ENCODE data around the gene PURB. TPM values are rescaled to one million over a fixed set of nuclear protein-coding genes. Genes with fewer than 3 reads are reported as not detected.

PURB gene
- total RNA-seq, 3 donors from 2014 or later (not counting 1 experiment from before 2014, with no cell fraction given) = 28.5 to 36.0 (median 33.7) TPM

DNA sequence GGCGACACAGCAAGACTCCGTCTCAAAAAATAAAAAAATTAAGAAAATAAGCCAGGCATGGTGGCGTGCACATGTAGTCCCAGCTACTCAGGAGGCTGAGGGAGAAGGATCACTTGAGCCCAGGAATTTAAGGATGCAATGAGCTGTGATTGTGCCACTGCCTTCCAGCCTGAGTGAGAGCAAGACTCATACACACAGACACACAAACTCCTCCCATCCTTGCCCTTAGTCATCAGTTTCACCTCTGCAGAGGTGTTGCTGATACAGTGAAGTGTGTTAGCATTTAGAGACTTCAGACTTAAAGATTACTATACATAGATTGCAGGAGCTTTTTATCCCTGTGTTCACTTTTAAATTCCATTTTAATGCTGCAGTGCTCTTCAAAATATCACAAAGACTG lies 31.9 kb downstream of the PURB start:
- no peak for TF ChIP-seq CTCF (IDR thresholded peaks at IDR 0.05)
- WGBS (ENCODE audit: insufficient coverage) = 93% methylated on average over 3 of the region's 3 CpGs
- Mint-ChIP-seq H3K27ac (no peak overlapping the region), H3K9me3 (no peaks in the 10 kb centered on the region), H3K4me1 (peaks cover under 1 to 5% of the 10 kb centered on the region in 2 donors), H3K36me3 (no peaks in the 10 kb centered on the region), H3K27me3 (ENCODE audit: low read depth in 2 of 2) (no peaks in the 10 kb centered on the region), H3K4me3 (no peak overlapping the region)
- no peaks in the 10 kb centered on the region for H3K27me3 ChIP-seq (ENCODE audit: control insufficient read depth, insufficient read depth, low read length)
- H3K4me3 ChIP-seq (ENCODE audit: low read length) = no peak overlapping the region
- peaks cover 14% of the 10 kb centered on the region for H3K4me1 ChIP-seq (ENCODE audit: control insufficient read depth, insufficient read depth, low read length)
- no peak overlapping the region for H3K27ac ChIP-seq (ENCODE audit: low read length)
- H3K9me3 ChIP-seq (ENCODE audit: control insufficient read depth, insufficient read depth, low read length) = no peaks in the 10 kb centered on the region
- ATAC-seq (no peak), DNase-seq (no peak)
- intact Hi-C loops (cut with micrococcal nuclease) = no loop called here
- no peaks in the 10 kb centered on the region for H3K36me3 ChIP-seq (ENCODE audit: control insufficient read depth, insufficient read depth, low read length)

- ATAC-seq (no peak), DNase-seq (no peak)
- Histone ChIP-seq H3K4me3 (ENCODE audit: low read length) (no peak overlapping the region), H3K36me3 (ENCODE audit: control insufficient read depth, insufficient read depth, low read length) (no peaks in the 10 kb centered on the region), H3K9me3 (ENCODE audit: control insufficient read depth, insufficient read depth, low read length) (no peaks in the 10 kb centered on the region), H3K27ac (ENCODE audit: low read length) (no peak overlapping the region), H3K27me3 (ENCODE audit: control insufficient read depth, insufficient read depth, low read length) (no peaks in the 10 kb centered on the region), H3K4me1 (ENCODE audit: control insufficient read depth, insufficient read depth, low read length) (peaks cover 14% of the 10 kb centered on the region)
- intact Hi-C loops (cut with micrococcal nuclease) = no loop called here
- no peaks in the 10 kb centered on the region for H3K27me3 Mint-ChIP-seq (ENCODE audit: low read depth in 2 of 2)
- no peaks in the 10 kb centered on the region for H3K36me3 Mint-ChIP-seq
- 95% methylated on average over 3 of the region's 3 CpGs for WGBS (ENCODE audit: insufficient coverage)
- H3K4me3 Mint-ChIP-seq = no peak overlapping the region
- H3K4me1 Mint-ChIP-seq = peaks cover 6 to 11% of the 10 kb centered on the region in 2 donors
- H3K9me3 Mint-ChIP-seq = no peaks in the 10 kb centered on the region
- H3K27ac Mint-ChIP-seq = no peak overlapping the region
- TF ChIP-seq CTCF (IDR thresholded peaks at IDR 0.05) = no peak
These were observed 32.7 kb downstream of the PURB start for GRCh38 chr7:44852590-44852989.

DNA sequence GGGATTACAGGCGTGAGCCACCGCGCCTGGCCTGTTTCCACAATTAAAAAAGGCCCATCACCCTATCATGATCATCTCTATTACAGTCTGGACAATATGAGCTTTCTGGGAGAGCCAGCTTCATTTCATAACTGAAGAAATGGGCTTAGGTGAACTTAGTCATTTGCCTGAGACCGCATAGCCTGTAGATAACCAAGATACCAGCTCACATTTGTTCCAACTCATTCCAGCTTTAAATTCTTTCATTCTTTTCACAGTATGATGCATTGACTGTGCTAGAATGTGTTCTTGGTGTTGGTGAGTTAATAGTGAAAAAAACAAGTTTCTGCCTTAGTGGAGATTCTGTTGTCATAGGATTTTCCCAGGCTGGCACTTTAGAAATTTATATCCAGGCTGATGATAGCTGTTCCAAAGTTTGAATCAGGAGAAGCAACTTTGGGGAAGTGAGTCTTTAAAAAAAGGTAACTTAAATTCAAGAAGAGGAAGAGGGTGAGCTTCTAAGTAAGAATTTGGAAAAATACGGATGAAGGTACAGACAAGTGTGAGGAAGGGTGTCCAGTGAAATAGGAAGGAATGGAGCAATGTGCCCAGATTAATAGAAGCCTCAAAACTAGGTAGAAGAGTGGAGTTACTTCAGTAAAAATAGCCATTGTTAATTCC lies 35.3 kb downstream of the PURB start:
- 75% methylated on average over 4 of the region's 5 CpGs for WGBS (ENCODE audit: insufficient coverage)

More for the DNA sequence above, 35.3 kb downstream of the PURB start:
- Histone ChIP-seq H3K4me1 (ENCODE audit: control insufficient read depth, insufficient read depth, low read length) (peaks cover 12% of the 10 kb centered on the region), H3K4me3 (ENCODE audit: low read length) (no peak overlapping the region), H3K27me3 (ENCODE audit: control insufficient read depth, insufficient read depth, low read length) (no peaks in the 10 kb centered on the region), H3K9me3 (ENCODE audit: control insufficient read depth, insufficient read depth, low read length) (no peaks in the 10 kb centered on the region), H3K36me3 (ENCODE audit: control insufficient read depth, insufficient read depth, low read length) (no peaks in the 10 kb centered on the region), H3K27ac (ENCODE audit: low read length) (no peak overlapping the region)
- Mint-ChIP-seq H3K27ac (peak overlapping the region; percentile 98 to 99), H3K9me3 (no peaks in the 10 kb centered on the region), H3K36me3 (no peaks in the 10 kb centered on the region), H3K4me1 (peaks cover 26 to 31% of the 10 kb centered on the region in 2 donors), H3K4me3 (peak overlapping the region; percentile 98), H3K27me3 (ENCODE audit: low read depth in 2 of 2) (no peaks in the 10 kb centered on the region)
- DNase-seq = no peak
- no peak for ATAC-seq
- intact Hi-C loops (cut with micrococcal nuclease) = loop anchor here (2.0 to 10.0 kb wide), 7 partner anchors 73 to 363 kb away; partner anchors contain the start of genes MYO1G, TBRG4, TMED4 and ZMIZ2
- TF ChIP-seq CTCF (IDR thresholded peaks at IDR 0.05) = no peak

Measured in natural killer cell (primary cell).